NCI-H2029 (cell line): ENCODE measurements around the gene SLC39A2.
"Not testable (repeated sequence)": the region's sequence is repeated elsewhere in the genome, so short reads cannot be mapped to it uniquely, and the experiment has no call there.

ENCODE experiments used
- DNase-seq: peaks from one replicate; lab custom pipeline; 2025; lab: John Stamatoyannopoulos, UW

The SLC39A2 gene

DNA sequence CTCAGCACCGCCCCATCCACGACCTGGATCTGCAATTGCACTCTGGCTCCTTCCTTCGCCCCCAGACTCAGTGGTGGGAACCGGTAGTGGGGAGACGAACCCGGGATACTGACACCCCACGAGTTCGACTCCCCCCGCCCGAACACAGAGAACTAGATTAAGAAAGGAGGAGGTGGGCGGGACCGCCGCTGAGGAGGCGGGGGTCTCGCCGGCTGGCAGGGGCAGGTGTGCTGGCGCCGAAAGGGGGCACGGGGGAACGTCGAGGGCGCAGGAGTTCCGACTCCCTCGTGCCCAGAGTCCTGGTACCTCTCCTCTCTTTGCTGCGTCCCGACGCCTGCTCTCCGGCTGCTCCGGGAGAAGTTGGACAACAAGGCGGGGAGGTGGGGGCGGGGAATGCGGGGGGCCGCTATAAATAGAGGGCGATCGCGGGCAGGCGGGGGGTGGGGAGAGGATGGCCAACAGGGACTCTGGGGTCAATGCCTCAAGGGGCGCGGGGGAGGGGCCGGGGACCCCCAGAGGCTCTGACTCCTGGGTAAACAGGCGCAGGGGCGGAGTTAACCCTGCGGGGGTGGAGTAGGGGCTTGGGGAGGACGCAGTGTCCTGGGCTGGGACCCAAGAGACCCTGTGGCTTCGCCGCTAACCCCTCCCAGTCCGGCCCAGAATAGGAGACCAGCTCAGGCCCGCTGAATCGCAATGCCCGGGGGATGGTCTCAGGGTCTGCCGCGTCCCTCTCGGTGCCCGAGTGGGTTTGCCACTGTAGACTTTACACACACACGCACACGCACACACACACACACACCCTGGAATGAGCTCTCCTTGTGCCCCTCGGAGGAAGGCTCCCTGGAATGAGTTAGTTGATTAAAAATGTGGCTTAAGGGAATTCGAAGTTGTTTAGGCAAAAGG is 26.5 kb downstream of the SLC39A2 start:
- DNase-seq, result no peak

DNA sequence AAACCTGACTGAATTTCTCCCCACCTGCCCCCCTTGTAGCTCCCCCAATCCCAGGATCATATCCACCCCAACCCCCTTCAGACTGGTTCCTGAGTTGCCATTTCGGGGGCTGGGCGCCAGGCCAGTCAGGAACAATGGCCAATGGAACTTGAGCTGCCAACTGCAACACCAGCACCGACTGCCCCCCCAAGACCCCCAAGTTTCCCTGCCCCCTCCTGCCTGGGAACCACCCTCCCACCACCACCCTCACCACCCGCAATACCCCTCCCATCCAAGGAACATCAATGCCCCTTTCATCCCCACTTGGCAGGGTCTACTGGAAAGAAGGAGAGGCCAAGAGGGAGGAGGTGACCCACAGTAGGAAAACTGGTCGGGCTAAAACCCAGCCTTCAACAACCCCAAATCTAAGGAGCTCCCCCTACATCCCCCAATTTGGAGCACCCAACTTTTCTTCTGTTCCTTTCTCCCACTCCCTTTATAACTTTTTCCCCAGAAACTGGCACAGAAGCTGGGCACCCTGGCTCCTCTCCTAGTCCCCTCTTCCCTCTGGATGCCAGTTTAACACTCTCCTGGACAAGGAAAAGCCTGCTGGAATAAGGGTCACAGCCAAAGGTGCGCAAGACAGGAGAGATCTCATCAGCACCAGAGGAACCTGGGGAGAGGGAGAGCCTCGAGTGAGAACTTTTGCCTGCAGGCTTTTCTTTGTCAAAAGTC is 27.3 kb downstream of the SLC39A2 start:
- no peak for DNase-seq

DNA sequence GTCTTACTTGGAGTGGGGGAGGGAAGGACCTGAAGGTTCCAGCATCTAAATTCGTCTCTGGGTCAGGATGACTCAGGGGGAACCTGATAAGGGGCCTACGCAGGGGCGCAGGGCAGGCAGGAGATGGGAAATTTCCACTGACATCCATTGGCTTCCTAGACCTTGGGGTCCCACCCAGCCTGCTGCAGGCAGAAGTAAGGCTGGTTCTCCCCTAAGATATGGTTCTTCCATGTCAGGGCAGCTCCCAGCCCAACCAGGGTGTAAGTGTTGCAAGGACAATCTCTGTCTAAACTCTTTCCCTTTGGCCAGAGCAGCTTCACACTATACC is 27.9 kb downstream of the SLC39A2 start:
- no peak for DNase-seq

DNA sequence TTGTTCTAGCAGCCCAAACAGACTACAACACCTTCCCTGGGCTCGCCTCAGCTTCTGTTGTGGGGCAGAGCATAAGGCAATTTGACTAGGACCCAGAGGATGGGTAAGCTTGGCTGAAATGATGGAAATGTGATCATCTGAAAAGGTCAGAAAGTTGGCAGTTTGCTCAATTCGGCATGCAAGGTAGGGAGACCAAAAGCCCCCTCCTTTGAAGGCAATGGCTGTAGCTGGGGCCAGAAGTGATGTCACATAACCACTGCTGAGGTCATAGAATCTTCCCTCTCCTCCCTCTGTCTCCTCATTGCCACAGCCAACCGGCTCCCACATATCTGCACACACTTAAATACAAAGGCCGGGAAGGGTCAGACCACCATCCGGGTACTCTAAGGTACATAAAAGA is 30.8 kb downstream of the SLC39A2 start, which contains the start of gene TPPP2:
Gene TPPP2 (plus strand): TSS at position 301 of the 400 bp plus-strand sequence. CDS start 365 bp downstream, outside the sequence.
- DNase-seq, result no peak

DNA sequence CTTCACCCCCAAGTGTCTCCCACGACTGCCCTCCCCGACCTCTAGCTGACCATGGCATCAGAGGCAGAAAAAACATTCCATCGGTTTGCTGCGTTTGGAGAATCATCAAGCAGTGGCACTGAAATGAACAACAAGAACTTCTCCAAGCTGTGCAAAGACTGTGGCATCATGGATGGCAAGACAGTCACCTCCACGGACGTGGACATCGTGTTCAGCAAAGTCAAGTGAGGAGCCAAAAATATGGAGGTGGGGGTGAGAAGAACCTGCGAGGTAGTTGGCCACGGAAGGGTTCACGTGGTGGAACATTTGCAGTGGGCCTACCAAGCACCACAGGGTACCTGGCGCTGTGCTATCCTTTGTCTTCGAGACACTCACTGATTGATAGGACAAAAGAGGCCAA is 31.4 kb downstream of the SLC39A2 start:
- DNase-seq, result no peak

DNA sequence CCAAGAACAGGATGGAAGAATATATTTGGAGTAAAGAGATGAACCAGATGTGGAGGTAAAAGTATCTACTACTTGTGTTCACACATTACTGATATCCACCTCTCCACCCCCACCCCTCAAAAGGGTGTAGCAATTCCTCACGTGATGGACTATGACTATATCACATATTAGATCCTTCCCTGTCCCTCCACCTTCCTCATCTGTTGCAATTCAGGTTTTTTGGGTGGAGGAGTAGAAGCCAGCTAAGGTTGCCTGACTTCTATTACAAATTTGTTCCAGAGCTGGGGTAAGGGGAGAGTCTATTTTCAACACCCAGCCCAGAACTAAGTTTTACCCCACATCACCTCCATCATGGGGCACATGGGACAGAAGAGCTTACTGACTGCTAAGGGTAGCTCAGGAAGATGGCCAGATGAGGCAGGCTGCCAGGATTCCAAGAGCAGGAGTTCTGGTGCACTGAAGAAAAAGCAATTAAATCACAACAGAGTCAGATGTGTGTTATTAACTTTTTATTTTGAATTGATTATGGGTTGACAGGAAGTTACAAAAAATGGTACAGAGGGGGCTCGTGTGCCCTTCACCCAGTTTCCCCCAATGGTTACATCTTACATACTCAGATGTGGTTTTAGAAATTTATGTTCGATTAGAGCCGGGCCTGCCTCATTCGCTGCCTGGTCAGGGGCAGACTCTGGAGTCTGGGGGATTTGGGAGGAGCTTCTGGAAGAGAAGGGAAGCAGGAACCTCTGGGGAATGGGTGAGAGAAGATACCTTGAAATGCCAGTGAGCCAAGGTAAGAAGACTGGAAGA is 33.4 kb downstream of the SLC39A2 start:
- no peak for DNase-seq

DNA sequence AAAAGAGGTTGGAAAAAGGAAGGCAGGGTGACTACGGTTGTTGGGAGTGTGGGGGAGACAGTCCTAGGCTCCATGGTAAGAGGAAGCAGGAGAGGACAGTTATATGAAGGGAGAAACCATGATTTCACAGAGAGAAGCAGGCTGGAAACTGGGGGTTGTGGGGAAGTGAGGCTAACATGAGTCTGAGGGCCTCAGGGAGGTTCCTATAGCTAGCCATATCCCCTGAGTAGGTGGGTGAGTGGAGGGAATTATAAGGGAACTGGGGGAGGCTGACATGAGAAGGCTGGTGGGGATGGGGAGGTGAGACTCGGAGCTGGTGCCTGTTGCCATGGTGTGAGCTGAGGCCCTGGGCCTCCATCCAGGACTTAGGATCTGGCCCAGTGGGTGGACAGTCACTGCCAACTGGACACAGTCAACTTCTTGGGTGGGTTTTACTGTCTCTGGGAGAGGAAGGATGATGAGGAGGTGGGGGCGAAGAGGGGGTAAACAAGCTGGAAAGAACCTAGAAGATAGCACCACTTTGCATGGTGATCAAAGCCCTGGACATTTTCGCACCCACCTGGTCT is 34.1 kb downstream of the SLC39A2 start:
- DNase-seq, result no peak

DNA sequence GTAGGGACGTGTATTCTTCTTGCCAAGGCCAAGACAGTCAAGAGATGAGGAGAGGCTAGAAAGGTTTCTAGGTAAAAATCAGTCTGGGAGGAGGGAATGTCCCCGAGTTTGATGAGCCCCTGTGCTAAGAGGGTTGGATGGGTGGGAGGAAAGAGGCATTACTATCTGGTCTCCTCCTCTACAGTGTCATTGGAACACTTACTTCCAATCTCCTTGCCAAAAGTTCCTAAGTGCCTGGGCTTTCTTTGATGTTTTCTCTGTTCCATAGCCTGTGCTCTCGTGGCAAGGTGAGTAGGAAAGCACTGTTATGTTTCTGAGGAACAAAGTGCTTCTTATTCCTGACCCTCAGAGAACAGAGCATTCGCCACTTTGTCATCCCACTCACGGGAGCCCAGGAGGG is 35.6 kb downstream of the SLC39A2 start, which contains the start of gene RNASE13:
Gene RNASE13 (minus strand): TSS at position 101 of the 400 bp plus-strand sequence. CDS start 519 bp downstream, outside the sequence.
- no peak for DNase-seq

DNA sequence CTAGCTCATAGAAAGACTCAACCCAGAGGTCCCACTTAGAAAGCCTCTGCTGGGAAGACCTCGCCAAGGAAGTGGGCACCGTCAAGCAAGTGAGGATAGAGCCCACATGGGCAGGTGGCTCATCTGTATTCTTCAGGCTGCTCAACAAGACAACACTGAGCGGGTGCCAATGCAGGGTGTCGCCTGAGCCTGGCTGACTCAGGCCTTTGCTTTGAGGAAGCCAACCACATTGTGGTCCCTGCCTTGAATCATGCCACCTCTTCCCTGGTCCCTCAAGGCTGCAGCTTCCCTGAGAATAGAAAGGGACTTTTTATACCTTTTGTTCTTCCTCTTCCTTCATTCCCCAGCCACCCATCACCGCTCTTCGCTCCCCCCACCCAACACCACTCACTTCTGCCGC is 37.7 kb downstream of the SLC39A2 start:
- DNase-seq, result no peak

DNA sequence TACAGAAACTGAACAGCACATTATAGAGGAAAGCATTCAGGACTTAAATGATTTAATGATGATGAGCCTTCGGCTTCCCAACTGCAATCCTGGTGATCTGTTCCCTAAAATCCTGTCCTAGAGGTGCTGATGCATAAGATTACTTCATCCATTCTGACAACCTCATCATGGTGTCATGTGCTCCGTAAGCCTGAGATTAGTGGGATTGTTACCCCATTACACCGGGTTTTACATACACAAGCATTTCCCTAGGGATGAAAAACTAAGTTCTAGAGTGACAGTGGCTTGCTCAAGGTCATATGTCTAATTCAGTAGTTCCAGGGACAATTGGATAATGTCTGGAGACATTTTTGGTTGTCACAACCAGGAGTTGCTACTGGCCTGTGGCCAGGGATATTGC is 38.1 kb downstream of the SLC39A2 start:
- no peak for DNase-seq

DNA sequence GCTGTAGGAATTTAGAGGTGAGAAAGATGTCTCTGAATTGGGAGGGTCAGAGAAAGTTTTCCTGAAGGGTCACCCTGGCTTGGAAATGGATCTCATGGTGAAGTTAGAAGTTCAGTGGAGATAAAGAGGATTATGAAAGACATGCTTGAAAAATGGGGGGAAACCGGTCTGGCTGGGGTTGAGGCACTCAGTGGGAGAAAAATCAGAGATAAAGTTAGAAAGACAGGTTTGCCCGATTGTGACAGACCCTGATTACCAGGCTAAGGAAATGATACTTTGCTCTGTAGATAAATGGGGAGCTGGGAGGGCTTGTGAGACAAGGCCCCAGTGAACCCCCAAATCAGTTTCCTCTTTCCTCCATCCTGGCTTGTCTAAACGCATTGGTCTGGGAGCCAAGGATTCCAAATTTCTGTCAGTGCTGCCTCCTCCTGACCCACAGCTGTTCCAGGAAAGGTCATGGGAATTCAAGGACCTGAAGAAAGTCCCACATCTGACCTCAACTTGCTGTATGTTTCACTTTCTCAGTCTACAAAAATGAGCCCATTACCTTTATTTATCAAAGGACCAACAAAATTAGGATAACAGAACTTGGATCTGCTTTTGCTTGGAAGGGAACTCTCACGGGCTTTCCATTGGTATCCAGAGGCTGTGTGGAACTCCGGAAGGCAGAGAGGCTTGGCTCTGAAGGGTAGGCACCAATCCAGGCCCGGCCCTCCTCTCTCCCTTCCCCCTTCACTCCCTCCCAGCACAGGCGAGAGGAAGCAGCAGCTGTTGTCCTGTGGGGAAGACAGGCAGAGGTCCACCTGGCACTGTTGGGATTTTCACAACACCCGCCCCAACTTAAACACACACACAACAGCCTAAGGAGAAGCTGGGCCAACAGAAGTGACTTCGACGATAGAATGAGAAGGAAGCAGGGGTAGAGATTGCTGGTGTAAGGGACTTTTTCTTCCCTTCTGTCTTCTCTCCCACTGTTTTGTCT is 39.6 kb downstream of the SLC39A2 start:
- peak; percentile 65 for DNase-seq

DNA sequence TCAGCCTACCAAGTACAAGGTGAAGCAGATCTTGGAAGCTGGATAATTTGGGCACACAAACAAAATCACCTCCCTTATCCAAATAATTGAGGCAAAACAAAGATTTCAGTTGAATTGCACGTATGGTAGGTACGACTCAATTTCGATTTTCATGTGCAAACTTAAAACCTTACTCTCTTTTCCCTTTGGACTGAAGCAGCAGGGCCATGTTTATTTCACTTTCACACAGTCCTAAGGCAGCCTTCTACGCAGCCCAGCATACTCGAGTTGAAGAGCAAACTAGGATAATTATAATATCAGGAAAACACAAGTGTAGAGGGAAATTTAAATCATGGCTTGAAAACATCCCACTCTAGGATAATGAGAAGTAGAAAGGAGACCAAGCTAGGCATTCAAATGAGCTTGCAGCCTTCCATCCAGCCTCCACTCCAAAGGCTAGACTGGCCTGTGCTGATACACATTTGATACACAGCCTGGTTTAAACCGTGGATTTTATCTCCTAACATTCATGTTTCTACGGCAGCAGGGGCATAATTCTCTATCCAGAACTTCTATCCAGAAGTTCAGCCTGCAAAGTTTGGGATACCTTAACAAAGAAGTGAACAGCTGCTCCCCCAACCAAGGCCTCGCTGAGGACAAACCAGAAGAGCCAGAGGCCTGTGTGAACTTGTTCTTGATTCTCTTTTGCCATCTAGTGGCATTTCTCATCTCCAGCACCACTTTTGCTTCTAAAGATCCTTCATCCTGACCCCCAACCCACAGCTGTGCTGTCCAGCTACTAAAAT is 40.7 kb downstream of the SLC39A2 start:
- DNase-seq, result no peak

DNA sequence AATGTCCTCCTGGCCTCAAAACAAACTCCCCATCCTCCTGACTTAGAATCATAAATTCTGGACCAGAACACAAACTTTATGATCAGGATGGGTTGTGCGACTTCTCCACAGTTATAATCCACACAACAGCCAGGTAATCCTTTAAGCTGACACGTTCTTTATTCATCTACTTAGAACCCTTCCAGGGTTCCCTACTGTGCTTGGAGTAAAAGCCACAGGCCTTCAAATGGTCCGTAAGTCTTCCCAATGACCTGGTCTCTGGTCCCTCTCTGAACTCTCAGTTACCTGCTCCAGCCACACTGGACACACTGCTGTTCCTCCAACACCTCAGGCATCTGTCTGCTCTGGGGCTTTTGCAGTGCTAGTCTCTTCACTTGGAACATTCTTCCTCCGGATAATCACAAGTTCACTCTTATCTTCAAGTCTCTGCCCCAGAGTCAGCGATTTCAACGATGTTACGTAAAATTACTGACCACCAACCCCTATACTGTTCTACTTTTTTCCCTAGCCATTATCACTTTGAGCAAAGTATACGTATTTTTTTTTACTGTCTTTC is 41.4 kb downstream of the SLC39A2 start:
- no peak for DNase-seq

DNA sequence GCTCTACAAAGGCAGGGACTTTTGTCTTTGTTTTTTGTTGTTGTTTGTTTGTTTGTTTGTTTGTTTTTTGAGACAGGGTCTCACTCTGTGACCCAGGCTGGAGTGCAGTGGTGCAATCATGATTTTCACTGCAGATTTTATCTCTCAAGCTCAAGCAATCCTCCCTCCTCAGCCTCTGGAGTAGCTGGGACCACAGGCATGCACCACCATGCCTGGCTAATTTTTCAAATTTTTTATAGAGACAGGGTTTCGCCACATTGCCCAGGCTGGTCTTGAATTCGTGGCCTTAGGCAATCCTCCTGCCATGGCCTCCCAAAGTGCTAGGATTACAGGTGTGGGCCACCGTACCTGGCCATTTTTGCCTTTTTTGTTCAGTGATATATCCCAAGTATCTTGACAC is 41.8 kb downstream of the SLC39A2 start:
- DNase-seq, result not testable (repeated sequence)

DNA sequence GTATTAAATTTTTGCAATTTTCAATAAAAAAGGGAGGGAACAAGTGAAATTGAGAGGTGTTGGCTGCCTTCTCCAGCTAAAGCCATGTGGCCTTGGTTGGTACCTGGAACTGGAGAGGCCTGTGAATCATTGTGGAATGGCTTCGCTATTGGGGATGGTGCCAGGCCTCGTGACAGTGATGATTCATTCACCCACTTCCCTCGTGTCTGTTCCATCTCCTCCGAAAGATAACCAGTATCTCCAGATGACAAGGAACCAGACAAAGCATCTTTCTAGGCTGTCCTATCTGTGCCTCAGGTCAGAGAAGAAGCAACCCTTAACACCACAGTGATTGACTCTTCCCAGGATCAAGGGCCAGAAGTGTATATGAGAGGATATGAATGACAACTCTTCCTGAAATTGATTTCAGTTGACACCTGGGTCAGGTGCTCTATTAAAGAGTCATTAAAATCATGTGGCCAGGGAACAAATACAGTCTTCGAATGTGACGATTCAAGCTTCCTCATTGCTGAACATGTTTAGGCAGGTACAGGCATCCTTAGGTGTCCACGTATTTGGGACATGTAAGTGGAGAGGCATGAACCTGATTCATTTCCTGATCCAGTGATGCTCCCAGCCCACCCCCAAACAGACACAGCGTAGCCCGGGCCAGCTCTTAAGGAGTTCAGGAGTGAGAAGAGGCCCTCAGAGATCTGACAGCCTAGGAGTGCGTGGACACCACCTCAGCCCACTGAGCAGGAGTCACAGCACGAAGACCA is 42.8 kb downstream of the SLC39A2 start, which contains the start of gene RNASE7:
Gene RNASE7 (plus strand): TSS at position 687 of the 758 bp plus-strand sequence. CDS start 631 bp downstream, outside the sequence.
- no peak for DNase-seq

DNA sequence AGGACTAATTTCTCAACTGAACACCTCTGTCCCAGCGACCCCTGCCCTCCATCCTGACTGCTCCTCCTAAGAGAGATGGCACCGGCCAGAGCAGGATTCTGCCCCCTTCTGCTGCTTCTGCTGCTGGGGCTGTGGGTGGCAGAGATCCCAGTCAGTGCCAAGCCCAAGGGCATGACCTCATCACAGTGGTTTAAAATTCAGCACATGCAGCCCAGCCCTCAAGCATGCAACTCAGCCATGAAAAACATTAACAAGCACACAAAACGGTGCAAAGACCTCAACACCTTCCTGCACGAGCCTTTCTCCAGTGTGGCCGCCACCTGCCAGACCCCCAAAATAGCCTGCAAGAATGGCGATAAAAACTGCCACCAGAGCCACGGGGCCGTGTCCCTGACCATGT is 43.8 kb downstream of the SLC39A2 start:
- no peak for DNase-seq

DNA sequence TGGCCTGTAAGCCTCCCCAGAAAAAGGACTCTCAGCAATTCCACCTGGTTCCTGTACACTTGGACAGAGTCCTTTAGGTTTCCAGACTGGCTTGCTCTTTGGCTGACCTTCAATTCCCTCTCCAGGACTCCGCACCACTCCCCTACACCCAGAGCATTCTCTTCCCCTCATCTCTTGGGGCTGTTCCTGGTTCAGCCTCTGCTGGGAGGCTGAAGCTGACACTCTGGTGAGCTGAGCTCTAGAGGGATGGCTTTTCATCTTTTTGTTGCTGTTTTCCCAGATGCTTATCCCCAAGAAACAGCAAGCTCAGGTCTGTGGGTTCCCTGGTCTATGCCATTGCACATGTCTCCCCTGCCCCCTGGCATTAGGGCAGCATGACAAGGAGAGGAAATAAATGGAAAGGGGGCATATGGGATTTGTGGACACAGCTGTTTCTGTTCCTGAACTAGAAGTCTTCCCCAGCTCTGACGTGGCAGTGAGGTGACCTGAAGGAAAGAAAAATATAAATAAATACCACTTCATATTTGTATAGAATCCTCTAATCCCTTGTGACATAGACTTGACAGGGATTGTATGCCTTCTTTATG is 44.4 kb downstream of the SLC39A2 start:
- no peak for DNase-seq

DNA sequence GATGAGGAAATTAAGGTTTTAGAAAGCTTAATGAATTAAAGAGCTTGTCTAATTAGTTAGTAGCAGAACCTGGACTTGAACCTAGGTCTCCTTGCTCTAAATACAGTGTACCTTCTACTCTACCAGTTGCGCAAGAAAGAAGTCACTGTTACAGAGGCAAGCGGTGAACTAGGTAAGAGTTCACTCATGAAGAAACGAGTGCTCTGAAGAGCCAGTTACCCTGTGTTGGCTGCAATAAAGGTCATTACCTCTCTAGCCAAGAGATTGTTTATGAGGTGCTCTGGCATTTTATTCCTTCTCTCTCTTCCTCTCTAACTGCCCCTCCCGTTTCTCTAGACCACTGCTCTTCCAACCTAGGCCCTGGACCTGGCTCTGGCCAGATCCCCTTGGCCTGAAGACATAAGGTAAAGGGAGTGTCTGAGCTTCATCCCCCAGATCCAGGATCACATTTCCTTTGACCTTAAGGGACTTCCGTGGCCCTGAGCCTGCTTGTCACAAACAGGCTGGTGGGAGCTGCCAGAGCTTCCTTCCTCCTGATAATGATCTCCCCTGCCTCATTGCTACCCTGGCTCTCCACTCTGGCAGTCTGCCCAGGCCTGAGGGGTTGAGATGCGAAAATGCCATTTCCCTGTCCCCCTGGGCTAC is 45.0 kb downstream of the SLC39A2 start:
- peak; percentile 20 for DNase-seq
